Glutamatergic neuron (in vitro differentiated cells): ENCODE results near the gene PPP1R15B. TPM values are rescaled to one million over a fixed set of nuclear protein-coding genes. Genes with fewer than 3 reads are reported as not detected.

Experiments
- DNase-seq: peaks from one replicate; pipeline ENCODE4 v3.0.0; 2022
- H3K27ac Mint-ChIP-seq: one replicate; pipeline ENCODE4 v1.8.0; 2020; ENCODE audit warnings: mild to moderate bottlenecking, mixed read lengths, inconsistent platforms; ENCODE audit not compliant: unreplicated experiment
- H3K27me3 Mint-ChIP-seq: one replicate; pipeline ENCODE4 v1.8.0; 2020; ENCODE audit warnings: mild to moderate bottlenecking, moderate library complexity, mixed read lengths, inconsistent platforms; ENCODE audit not compliant: unreplicated experiment
- H3K36me3 Mint-ChIP-seq: one replicate; pipeline ENCODE4 v1.8.0; 2020; ENCODE audit warnings: mild to moderate bottlenecking, mixed read lengths, inconsistent platforms; ENCODE audit not compliant: unreplicated experiment
- H3K4me1 Mint-ChIP-seq: one replicate; pipeline ENCODE4 v1.8.0; 2020; ENCODE audit warnings: mild to moderate bottlenecking, low read depth, mixed read lengths, inconsistent platforms; ENCODE audit not compliant: unreplicated experiment
- H3K4me3 Mint-ChIP-seq: one replicate; pipeline ENCODE4 v1.8.0; 2020; ENCODE audit warnings: mild to moderate bottlenecking, mixed read lengths, inconsistent platforms; ENCODE audit not compliant: unreplicated experiment
- H3K9me3 Mint-ChIP-seq: one replicate; pipeline ENCODE4 v1.8.0; 2020; ENCODE audit warnings: mild to moderate bottlenecking, moderate library complexity, mixed read lengths, inconsistent platforms; ENCODE audit not compliant: unreplicated experiment
- total RNA-seq: library from RNA; stranded (reverse); fragmentation: NEBNext Ultra II Directional; extraction: Animal tissue kit (Norgen Biotek cat#: 25700); gene quantifications from one replicate; pipeline ENCODE4 v1.2.1, GENCODE V29; 2021; ENCODE audit not compliant: unreplicated experiment
- TF ChIP-seq, protein P1 (sequence below): fragments of 200-600 bp; sonication (generic); IDR thresholded peaks from one replicate; pipeline ENCODE4 v1.5.0; 2021; ENCODE audit not compliant: partially characterized antibody, unreplicated experiment

Gene PPP1R15B
- total RNA-seq, 1 donor from 2014 or later = 45.3 TPM

DNA sequence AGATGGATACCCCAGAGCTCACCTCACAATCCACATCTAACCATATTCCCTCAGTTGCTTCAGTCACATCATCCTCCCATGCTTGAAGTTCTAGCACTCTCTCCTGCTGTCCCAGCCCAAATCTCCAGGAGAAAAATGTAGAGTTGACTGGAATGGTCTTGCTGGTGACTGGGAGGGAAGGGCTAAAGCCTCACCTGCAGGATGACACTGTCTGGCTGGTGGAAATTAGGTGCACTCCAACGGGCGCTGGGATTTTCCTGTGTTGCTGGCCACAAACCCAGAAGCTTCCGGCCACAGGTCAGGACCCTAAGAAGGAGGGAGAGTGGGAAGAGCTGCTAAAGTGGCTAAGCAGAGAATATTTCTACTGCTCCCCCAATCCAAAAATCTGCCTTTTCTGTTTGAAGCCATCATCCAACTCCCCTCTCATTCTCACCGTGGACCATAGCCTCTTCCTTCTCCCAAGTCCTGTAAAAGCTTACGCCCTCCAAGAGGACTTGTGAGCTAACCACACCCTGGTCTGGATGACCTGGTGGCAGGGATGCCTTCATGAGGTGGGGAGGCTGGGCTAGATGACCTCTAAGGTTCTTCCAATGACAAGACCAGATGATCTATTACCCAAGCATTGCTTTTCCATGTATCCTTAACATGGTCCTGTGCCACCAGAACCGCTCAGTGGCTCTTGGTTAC, 37.5 kb upstream of the PPP1R15B start:
- DNase-seq = no peak
- H3K9me3 Mint-ChIP-seq = peaks cover 32% of the 10 kb centered on the region
- H3K27me3 Mint-ChIP-seq = peaks cover 28% of the 10 kb centered on the region
- no peak overlapping the region for H3K4me3 Mint-ChIP-seq
- peaks cover 12% of the 10 kb centered on the region for H3K36me3 Mint-ChIP-seq
- H3K4me1 Mint-ChIP-seq = peaks cover 47% of the 10 kb centered on the region
- TF ChIP-seq, protein P1, sequence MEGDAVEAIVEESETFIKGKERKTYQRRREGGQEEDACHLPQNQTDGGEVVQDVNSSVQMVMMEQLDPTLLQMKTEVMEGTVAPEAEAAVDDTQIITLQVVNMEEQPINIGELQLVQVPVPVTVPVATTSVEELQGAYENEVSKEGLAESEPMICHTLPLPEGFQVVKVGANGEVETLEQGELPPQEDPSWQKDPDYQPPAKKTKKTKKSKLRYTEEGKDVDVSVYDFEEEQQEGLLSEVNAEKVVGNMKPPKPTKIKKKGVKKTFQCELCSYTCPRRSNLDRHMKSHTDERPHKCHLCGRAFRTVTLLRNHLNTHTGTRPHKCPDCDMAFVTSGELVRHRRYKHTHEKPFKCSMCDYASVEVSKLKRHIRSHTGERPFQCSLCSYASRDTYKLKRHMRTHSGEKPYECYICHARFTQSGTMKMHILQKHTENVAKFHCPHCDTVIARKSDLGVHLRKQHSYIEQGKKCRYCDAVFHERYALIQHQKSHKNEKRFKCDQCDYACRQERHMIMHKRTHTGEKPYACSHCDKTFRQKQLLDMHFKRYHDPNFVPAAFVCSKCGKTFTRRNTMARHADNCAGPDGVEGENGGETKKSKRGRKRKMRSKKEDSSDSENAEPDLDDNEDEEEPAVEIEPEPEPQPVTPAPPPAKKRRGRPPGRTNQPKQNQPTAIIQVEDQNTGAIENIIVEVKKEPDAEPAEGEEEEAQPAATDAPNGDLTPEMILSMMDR = no peak
- no peak overlapping the region for H3K27ac Mint-ChIP-seq

DNA sequence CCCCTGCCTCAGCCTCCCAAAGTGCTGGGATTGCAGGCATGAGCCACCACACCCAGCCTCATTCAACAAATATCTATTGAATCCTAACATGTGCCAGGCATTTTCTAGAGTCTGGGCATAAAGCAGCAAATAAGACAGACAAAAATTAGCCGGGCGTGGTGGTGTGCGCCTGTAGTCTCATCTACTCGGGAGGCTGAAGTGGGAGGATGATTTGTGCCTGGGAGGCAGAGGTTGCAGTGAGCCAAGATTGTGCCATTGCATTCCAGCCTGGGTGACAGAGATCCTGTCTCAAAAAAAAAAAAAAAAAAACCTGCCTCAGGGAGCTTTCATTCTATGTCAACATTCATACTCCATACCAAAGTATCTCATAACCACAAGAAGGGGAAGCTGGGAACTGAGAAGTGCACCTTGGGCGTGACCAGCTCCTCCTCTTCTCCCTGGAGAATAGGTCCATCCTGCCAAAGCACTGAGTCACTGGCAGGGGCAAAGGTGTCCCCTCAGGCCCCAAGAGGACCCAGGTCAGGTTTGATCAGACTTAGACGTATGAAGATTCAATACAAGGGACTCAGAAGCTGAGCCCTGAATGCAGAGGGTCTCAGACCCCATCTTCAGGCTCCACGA, 36.8 kb upstream of the PPP1R15B start:
- Mint-ChIP-seq H3K9me3 (peaks cover 29% of the 10 kb centered on the region), H3K36me3 (peaks cover 11% of the 10 kb centered on the region), H3K27ac (peak overlapping the region; percentile 38), H3K4me1 (peaks cover 53% of the 10 kb centered on the region), H3K27me3 (peaks cover 28% of the 10 kb centered on the region), H3K4me3 (no peak overlapping the region)
- no peak for DNase-seq
- TF ChIP-seq, protein P1 = no peak

DNA sequence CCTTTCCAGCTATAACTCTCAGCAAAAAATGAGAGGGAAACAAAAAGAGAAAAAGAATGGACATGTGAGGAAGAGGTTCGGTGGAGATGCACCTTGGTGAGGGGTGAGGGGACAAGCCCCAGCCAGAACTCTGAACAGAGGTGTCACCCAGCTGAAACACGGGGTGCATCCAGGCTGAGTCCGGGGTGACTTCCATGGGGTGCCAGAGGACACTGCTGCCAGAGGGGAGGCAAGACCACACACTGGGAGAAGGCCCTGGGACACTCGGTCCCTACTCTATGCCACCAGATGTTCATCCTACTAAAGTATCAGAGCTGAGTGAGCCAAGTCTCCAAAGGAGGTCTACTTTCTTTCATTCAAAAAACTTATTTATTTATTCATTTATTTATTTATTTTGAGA, 36.1 kb upstream of the PPP1R15B start:
- Mint-ChIP-seq H3K4me3 (peak overlapping the region; percentile 85), H3K9me3 (peaks cover 29% of the 10 kb centered on the region), H3K27ac (peak overlapping the region; percentile 100), H3K27me3 (peaks cover 31% of the 10 kb centered on the region), H3K36me3 (peaks cover 5% of the 10 kb centered on the region), H3K4me1 (peaks cover 53% of the 10 kb centered on the region)
- TF ChIP-seq, protein P1 = no peak
- DNase-seq = no peak

DNA sequence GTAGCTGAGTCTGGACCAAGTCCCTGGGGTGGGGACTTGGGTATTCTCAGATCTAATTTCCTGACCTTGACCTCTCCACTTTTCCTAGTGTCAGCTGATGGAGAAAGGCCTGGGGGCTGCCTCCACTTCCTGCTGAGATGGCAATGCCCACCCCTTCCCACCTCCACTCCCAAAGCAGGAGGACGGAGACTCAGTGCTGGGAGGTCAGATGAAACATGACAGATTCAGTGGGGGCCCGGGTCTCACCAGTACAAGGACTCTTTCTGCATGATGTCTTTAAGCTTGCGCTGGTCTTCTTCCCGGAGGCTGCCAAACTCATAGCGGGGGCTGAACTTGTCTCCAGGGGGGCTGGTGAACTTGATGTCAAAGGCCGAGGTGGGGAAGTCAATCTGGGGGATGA, 35.6 kb upstream of the PPP1R15B start:
- H3K4me3 Mint-ChIP-seq = peak overlapping the region; percentile 85
- peak overlapping the region; percentile 100 for H3K27ac Mint-ChIP-seq
- H3K36me3 Mint-ChIP-seq = peaks cover 9% of the 10 kb centered on the region
- TF ChIP-seq, protein P1 = no peak
- peak; percentile 33 for DNase-seq
- peaks cover 33% of the 10 kb centered on the region for H3K9me3 Mint-ChIP-seq
- H3K27me3 Mint-ChIP-seq = peaks cover 33% of the 10 kb centered on the region
- H3K4me1 Mint-ChIP-seq = peaks cover 58% of the 10 kb centered on the region
